GM12878 (cell line): ENCODE results near the gene ATXN7L1. TPM values are rescaled to one million over a fixed set of nuclear protein-coding genes. Genes with fewer than 3 reads are reported as not detected.

Source experiments
- ATAC-seq: fragments of 200-7000 bp; cut with Tn5 transposase; 3 replicates; pipeline ENCODE4 v1.9.1; 2020; ENCODE audit warnings: mild to moderate bottlenecking, moderate library complexity
- BruUV-seq: library from RNA; stranded (reverse); fragments of 400-500 nt; replicated peaks from 2 replicates; lab custom pipeline; 2021; lab: Mats Ljungman, UMichigan
- CTCF ChIA-PET: fragments of 300-600 bp; sonication (Branson Sonifier 250); formaldehyde crosslinking; extraction: SDS; loops from one replicate; lab custom pipeline; 2021; ENCODE audit warnings: inconsistent platforms; lab: Yijun Ruan, JAX
- POLR2A ChIA-PET: fragments of 350-600 bp; formaldehyde crosslinking; extraction: SDS; loops from one replicate; lab custom pipeline; 2021; ENCODE audit warnings: inconsistent platforms; lab: Charles Lee
- RAD21 ChIA-PET: fragments of 300-600 bp; sonication (Branson Sonifier 250); formaldehyde crosslinking; loops from one replicate; lab custom pipeline; 2023; ENCODE audit warnings: antibody characterized with exemption; ENCODE audit not compliant: unreplicated experiment; lab: Charles Lee
- SMC1A ChIA-PET: fragments of 300-600 bp; sonication (Branson Sonifier 250); formaldehyde crosslinking; loops from one replicate; lab custom pipeline; 2023; ENCODE audit not compliant: unreplicated experiment, uncharacterized antibody; lab: Charles Lee
- DNase-seq: peaks from one replicate; pipeline ENCODE4 v3.0.0-alpha.2; 2011; ENCODE audit warnings: low read depth, low spot score
- FAIRE-seq: peaks from 3 replicates; lab custom pipeline; 2011; peaks lifted over from hg19 to GRCh38; lab: Jason Lieb, UNC
- H2AFZ ChIP-seq: 2 replicates; pipeline ENCODE4 v1.6.0; 2011; ENCODE audit warnings: low read depth, low read length, control low read depth; ENCODE audit not compliant: control insufficient read depth
- H3K27ac ChIP-seq: 2 replicates; pipeline ENCODE4 v1.5.1; 2011; ENCODE audit warnings: control low read depth; ENCODE audit not compliant: control insufficient read depth, insufficient read depth
- H3K27me3 ChIP-seq, 2 experiments: replicated peaks in 1 of 2; 2 replicates each; pipeline versions ENCODE4 v1.6.0 to v1.6.1; 2011; ENCODE audit warnings: low read length in 1 of 2; ENCODE audit not compliant: control insufficient read depth in 2 of 2, insufficient read depth in 2 of 2
- H3K36me3 ChIP-seq, 2 experiments: 2 replicates each; pipeline ENCODE4 v1.5.1; 2011; ENCODE audit warnings: low read length in 1 of 2; ENCODE audit not compliant: control insufficient read depth in 2 of 2, insufficient read depth in 2 of 2
- H3K4me1 ChIP-seq: 2 replicates; pipeline ENCODE4 v1.6.1; 2011; ENCODE audit warnings: mild to moderate bottlenecking, low read length, moderate library complexity, mixed read lengths; ENCODE audit not compliant: control insufficient read depth, insufficient read depth
- H3K4me2 ChIP-seq: 2 replicates; pipeline ENCODE4 v1.6.0; 2011; ENCODE audit warnings: control low read depth; ENCODE audit not compliant: control insufficient read depth, insufficient read depth
- H3K4me3 ChIP-seq: fragments of 200-600 bp; sonication (generic); 2 replicates; pipeline ENCODE4 v1.5.1; 2016
- H3K79me2 ChIP-seq: 2 replicates; pipeline ENCODE4 v1.6.0; 2011; ENCODE audit warnings: low read length; ENCODE audit not compliant: control insufficient read depth, insufficient read depth
- H3K9ac ChIP-seq: 2 replicates; pipeline ENCODE4 v1.8.0; 2011; ENCODE audit warnings: low read length, control low read depth, mixed read lengths; ENCODE audit not compliant: control insufficient read depth, insufficient read depth
- H3K9me3 ChIP-seq: replicated peaks from 3 replicates; pipeline ENCODE4 v1.5.1; 2011; ENCODE audit warnings: mild to moderate bottlenecking, low read length; ENCODE audit not compliant: control insufficient read depth, insufficient read depth
- H4K20me1 ChIP-seq: 2 replicates; pipeline ENCODE4 v1.6.0; 2011; ENCODE audit not compliant: control insufficient read depth, insufficient read depth
- ATF3 ChIP-seq: IDR thresholded peaks from 2 replicates; pipeline ENCODE4 v1.6.1; 2011; ENCODE audit warnings: low read depth, mild to moderate bottlenecking, low read length, moderate library complexity, borderline replicate concordance; ENCODE audit errors: extremely low read depth
- EED ChIP-seq: sonication (generic); IDR thresholded peaks from 2 replicates; pipeline ENCODE4 v1.6.1; 2016; ENCODE audit warnings: antibody characterized with exemption, low read depth
- GATAD2B ChIP-seq: fragments of 450-650 bp; conservative IDR thresholded peaks from 2 replicates; pipeline ENCODE4 v1.6.1; 2017; ENCODE audit warnings: low read depth, mild to moderate bottlenecking, moderate library complexity
- HDAC6 ChIP-seq: fragments of 200-600 bp; sonication (generic); IDR thresholded peaks from one replicate; pipeline ENCODE4 v1.8.0; 2017; ENCODE audit warnings: antibody characterized with exemption; ENCODE audit not compliant: unreplicated experiment
- IKZF2 ChIP-seq, 2 experiments: fragments of 450-650 bp; IDR thresholded peaks; 2 replicates each; pipeline ENCODE4 v1.6.1; 2017; ENCODE audit warnings: mild to moderate bottlenecking in 2 of 2, moderate library complexity in 2 of 2
- KAT2A ChIP-seq: conservative IDR thresholded peaks from 2 replicates; pipeline ENCODE4 v1.6.1; 2011; ENCODE audit warnings: low read depth, low read length; ENCODE audit not compliant: control insufficient read depth
- LARP7 ChIP-seq: fragments of 450-650 bp; IDR thresholded peaks from 2 replicates; pipeline ENCODE4 v1.6.1; 2017; ENCODE audit warnings: mild to moderate bottlenecking
- MYB ChIP-seq: fragments of 150-350 bp; IDR thresholded peaks from 2 replicates; pipeline ENCODE4 v1.6.1; 2014; ENCODE audit warnings: mild to moderate bottlenecking, low read depth, low read length, borderline replicate concordance
- SPI1 ChIP-seq: IDR thresholded peaks from 2 replicates; pipeline ENCODE4 v1.6.1; 2011; ENCODE audit warnings: low read depth, mild to moderate bottlenecking, low read length, moderate library complexity, borderline replicate concordance; ENCODE audit not compliant: insufficient read depth
- ZNF274 ChIP-seq: IDR thresholded peaks from one replicate; pipeline ENCODE4 v1.8.0; 2011; ENCODE audit not compliant: insufficient read length, insufficient read depth
- WGBS: methylation state at CpG from one replicate; pipeline ENCODE4 v1.1.6; 2016; ENCODE audit warnings: low lambda C conversion rate; ENCODE audit not compliant: insufficient replicate concordance, insufficient coverage; ENCODE audit errors: missing lambda C conversion rate; 5-methylcytosine and 5-hydroxymethylcytosine counted together
- in situ Hi-C: fragments of 300-500 bp; cut with MboI; formaldehyde crosslinking; loops from 9 replicates; pipeline ENCODE4 v1.14.3; 2018; ENCODE audit warnings: mixed read lengths
- intact Hi-C: fragments of 100-400 bp; cut with micrococcal nuclease; formaldehyde crosslinking; loops from one replicate; pipeline ENCODE4 v1.14.2; 2022; ENCODE audit not compliant: unreplicated experiment
- polyA plus RNA-seq, 11 experiments: library from polyadenylated mRNA; depleted of rRNA in 4 of 11; unstranded in 6 of 11; stranded (reverse) in 5 of 11; fragments of >200 nt; fragmentation: Nextera tagmentation in 4 of 11; fragmentation: Illumina TruSeq in 1 of 11; extraction: Ambion mirVana in 4 of 11; extraction: Trizol in 1 of 11; gene quantifications; 1 replicate in 1 of 11; 2 replicates in 10 of 11; pipeline versions ENCODE4 v1.2.1 to v1.2.3, GENCODE V29; 2011 to 2016; ENCODE audit warnings: inconsistent platforms in 2 of 11, missing spikeins in 2 of 11, low read depth in 1 of 11
- total RNA-seq, 4 experiments: library from RNA; depleted of rRNA in 3 of 4; stranded (reverse); fragments of >200 nt in 3 of 4; fragmentation: Illumina TruSeq in 1 of 4; extraction: Trizol in 1 of 4; gene quantifications; 2 replicates each; pipeline versions ENCODE4 v1.2.1 to v1.2.3, GENCODE V29; 2013 to 2021

The ATXN7L1 gene
- total and polyA plus RNA-seq, 10 of the 15 experiments (the other 5 are each of a cell fraction or from before 2014, with no cell fraction given): 0.40 to 2.9 (median 1.2) TPM

GRCh38 chr7:105621176-105621575 lies 255.2 kb downstream of the ATXN7L1 start (continued):
- TF ChIP-seq ZNF274: no peak
- TF ChIP-seq, all 136 proteins: peak for 0

GRCh38 chr7:105619590-105619989 lies 256.8 kb downstream of the ATXN7L1 start:
- H3K79me2 ChIP-seq: no peaks in the 10 kb centered on the region
- BruUV-seq: no TSS peak
- ChIA-PET SMC1A (interaction anchor here (1.0 kb wide), 1 partner anchor 29 kb away, joined by 3 read pairs; no protein-coding TSS in a partner anchor), RAD21 (no interaction called here), CTCF (interaction anchor here (0.9 kb wide), 1 partner anchor 30 kb away, joined by 3 read pairs; no protein-coding TSS in a partner anchor), POLR2A (interaction anchor here (0.6 kb wide), 1 partner anchor 26 kb away, joined by 6 read pairs; no protein-coding TSS in a partner anchor)
- intact Hi-C loops: no loop called here
- TF ChIP-seq MYB (no peak), ATF3 (no peak), KAT2A (no peak), GATAD2B (no peak), SPI1 (no peak), HDAC6 (no peak), IKZF2 (IDR thresholded peaks at IDR 0.05) (no peak), LARP7 (no peak), EED (no peak)
- 100% methylated on average over 4 of the region's 4 CpGs for WGBS
- H3K9ac ChIP-seq: no peak overlapping the region
- in situ Hi-C loops: no loop called here
- H2AFZ ChIP-seq: no peak overlapping the region
- H3K9me3 ChIP-seq: no peaks in the 10 kb centered on the region
- H3K36me3 ChIP-seq: no peaks in the 10 kb centered on the region
- no peak overlapping the region for H3K4me3 ChIP-seq
- DNase-seq (no peak), FAIRE-seq (no peak), ATAC-seq (no peak)
- H3K4me2 ChIP-seq: no peak overlapping the region
- no peaks in the 10 kb centered on the region for H3K4me1 ChIP-seq
- H3K27me3 ChIP-seq: no peaks in the 10 kb centered on the region
- no peaks in the 10 kb centered on the region for H4K20me1 ChIP-seq
- H3K27ac ChIP-seq: no peak overlapping the region
